Activated CD4-positive, CD25-positive, alpha-beta regulatory T cell treated with anti-CD3 and anti-CD28 coated beads, Interleukin-2, amount 50 U/mL, for 24 hours (primary cell): ENCODE results near the gene KRTAP5-1.
"Not testable (repeated sequence)": the region's sequence is repeated elsewhere in the genome, so short reads cannot be mapped to it uniquely, and the experiment has no call there.

Experiments used
- ATAC-seq, 2 donors: fragments of 150-1000 bp; cut with Tn5 transposase; one replicate each; pipeline ENCODE4 v1.10.0; 2021; ENCODE audit warnings: mild to moderate bottlenecking in 1 of 2, moderate library complexity in 1 of 2

KRTAP5-1 gene

GRCh38 chr11:1600626-1601025 is 15.5 kb upstream of the KRTAP5-1 start:
- ATAC-seq: no peak

DNA sequence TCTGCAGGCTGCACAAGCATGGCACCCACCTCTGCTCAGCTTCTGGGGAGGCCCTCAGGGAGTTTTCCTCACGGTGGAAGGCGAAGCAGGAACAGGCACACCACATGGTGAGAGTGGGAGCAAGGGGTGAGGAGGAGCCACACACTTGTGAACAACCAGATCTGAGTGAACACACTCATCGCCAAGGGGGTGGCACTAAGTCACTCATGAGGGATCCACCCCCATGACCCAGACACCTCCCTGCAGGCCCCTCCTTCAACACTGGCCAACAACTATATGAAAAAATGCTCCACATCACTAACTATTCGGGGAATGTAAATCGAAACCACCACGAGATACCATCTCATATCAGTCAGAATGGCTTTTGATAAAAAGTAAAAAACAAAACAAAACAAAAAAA is 13.7 kb upstream of the KRTAP5-1 start:
- peak in 1 of 2 donors; percentile 49 for ATAC-seq

DNA sequence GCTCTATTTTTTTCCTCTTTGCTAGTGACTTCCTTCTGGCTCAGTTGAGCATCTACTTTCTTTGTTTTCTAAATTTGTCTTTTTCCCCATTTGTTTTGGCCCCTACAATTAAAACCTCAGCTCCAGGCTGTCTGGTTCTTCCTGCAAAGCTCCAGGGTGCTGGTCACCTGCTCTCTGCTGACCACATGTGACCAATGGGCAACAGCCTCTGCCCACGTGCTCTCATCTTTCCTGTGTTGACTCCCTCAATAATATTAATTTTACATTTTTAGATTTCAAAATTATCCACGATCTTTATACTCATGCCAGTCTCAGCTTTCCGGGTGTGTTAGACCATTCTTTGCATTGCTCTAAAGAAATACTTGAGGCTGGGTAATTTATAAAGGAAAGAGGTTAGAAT is 13.3 kb upstream of the KRTAP5-1 start:
- not testable (repeated sequence) for ATAC-seq

- ATAC-seq: no peak
These were observed 12.9 kb upstream of the KRTAP5-1 start, which contains the start of gene KRTAP5-2 for GRCh38 chr11:1597994-1598380. KRTAP5-2 (minus strand) TSS chr11:1598294; CDS start chr11:1598250, 44 bp downstream.

- no peak for ATAC-seq
These were observed 12.4 kb upstream of the KRTAP5-1 start for GRCh38 chr11:1597331-1597993.

DNA sequence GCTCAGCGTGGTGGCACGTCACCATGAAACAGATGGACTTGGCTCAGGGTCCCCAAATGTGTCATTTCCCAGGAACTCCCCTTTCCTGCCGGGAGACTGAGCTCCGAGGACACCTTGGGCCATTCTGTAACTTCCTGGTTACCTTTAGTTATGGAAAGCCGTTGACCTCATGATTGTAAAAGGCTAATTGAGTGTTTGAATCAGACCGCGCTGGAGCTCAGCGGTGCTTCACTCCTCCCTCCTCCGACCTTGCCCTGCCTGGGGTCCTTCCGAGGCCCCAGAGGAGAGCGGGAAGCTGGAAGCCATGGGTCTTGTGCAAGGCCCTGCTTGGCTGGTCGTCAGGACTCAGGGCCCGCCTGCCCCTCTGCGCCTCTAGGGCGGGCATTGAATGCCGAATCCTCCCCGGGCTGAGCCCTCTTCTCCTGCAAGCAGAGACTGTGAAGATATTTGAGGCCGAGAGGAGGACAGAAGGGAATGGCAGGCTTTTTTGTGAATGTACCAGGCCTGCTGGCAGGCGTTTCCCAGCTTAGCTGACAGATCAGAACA is 11.6 kb upstream of the KRTAP5-1 start:
- not testable (repeated sequence) for ATAC-seq

- not testable (repeated sequence) for ATAC-seq
These were observed 11.0 kb upstream of the KRTAP5-1 start for GRCh38 chr11:1595994-1596575.

DNA sequence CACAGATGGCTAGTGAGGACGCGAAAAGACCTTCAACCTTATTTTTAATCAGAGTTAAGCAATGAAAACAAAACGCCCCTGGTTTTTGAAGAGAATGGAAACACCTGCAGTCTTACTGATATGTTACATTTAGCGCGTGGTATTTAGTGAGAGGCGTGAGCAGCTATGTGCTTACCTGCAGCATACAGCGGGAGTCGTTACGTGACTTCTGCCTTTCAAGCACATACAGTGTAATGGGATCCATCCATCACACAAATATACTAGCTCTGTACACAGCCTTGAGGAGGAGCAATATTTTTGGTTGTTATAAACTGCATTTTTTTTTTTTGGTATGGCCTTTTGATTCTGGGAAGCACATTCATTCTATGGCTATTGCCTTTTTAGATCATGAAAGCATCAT is 7.5 kb upstream of the KRTAP5-1 start:
- no peak for ATAC-seq

GRCh38 chr11:1589996-1590395 is 4.9 kb upstream of the KRTAP5-1 start:
- no peak for ATAC-seq

GRCh38 chr11:1589191-1589963 is 4.3 kb upstream of the KRTAP5-1 start:
- peak in 1 of 2 donors; percentile 38 for ATAC-seq

- ATAC-seq: no peak
These were observed 1.6 kb upstream of the KRTAP5-1 start for GRCh38 chr11:1586699-1587098.

DNA sequence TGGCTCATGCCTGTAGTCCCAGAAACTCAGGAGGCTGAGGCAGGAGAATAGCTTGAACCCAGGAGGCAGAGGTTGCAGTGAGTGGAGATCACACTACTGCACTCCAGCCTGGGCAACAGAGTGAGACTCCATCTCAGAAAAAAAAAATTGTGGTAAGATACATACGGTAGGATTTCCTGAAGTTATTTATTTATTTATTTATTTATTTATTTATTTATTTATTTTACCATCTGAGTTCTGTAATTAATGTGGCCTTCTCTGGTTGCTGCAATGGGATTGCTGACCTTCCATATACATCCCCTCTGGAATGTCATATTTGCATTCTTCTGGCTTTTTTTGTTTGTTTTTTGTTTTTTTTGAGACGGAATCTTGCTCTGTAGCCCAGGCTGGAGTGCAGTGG is 2.2 kb downstream of the KRTAP5-1 start:
- not testable (repeated sequence) for ATAC-seq

DNA sequence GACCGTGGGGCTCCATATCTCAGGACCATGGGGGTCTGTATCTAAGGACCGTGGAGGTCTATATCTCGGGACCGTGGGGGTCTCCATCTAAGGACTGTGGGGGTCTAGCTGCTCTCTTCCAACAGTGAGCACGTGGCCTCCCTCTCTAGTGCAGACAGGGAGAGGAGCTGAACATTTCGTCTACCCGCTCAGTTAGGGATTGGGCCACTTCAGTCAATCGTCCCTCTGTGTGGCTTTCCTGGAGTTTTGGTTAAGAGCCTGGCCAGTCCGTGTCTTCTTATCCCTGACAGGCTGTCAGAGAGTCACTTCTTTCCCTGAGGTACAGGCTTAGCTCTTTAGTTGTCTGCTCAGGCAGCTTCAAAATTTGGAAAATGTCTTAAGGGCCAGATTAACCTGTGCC is 3.1 kb downstream of the KRTAP5-1 start:
- ATAC-seq: no peak

- no peak for ATAC-seq
These were observed 8.3 kb downstream of the KRTAP5-1 start for GRCh38 chr11:1576825-1577224.

DNA sequence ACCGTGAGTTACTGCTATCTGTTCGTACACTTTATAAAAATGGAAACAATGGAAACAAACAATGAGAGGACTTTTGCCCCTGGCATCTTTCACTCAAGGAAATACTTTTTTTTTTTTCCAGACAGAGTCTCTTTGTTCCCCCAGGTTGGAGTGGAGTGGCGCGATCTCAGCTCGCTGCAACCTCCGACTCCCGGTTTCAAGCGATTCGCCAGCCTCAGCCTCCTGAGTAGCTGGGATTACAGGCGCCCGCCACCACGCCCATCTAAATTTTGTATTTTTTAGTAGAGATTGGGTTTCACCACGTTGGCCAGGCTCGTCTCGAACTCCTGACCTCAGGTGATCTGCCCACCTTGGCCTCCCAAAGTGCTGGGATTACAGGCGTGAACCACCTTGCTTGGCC is 9.3 kb downstream of the KRTAP5-1 start:
- not testable (repeated sequence) for ATAC-seq

- no peak for ATAC-seq
These were observed 10.2 kb downstream of the KRTAP5-1 start for GRCh38 chr11:1574933-1575242.

GRCh38 chr11:1574238-1574932 is 10.7 kb downstream of the KRTAP5-1 start:
- ATAC-seq: peak; percentile 60 to 61

- ATAC-seq: no peak
These were observed 11.2 kb downstream of the KRTAP5-1 start for GRCh38 chr11:1573903-1574237.

GRCh38 chr11:1573077-1573902 is 11.8 kb downstream of the KRTAP5-1 start:
- no peak for ATAC-seq

DNA sequence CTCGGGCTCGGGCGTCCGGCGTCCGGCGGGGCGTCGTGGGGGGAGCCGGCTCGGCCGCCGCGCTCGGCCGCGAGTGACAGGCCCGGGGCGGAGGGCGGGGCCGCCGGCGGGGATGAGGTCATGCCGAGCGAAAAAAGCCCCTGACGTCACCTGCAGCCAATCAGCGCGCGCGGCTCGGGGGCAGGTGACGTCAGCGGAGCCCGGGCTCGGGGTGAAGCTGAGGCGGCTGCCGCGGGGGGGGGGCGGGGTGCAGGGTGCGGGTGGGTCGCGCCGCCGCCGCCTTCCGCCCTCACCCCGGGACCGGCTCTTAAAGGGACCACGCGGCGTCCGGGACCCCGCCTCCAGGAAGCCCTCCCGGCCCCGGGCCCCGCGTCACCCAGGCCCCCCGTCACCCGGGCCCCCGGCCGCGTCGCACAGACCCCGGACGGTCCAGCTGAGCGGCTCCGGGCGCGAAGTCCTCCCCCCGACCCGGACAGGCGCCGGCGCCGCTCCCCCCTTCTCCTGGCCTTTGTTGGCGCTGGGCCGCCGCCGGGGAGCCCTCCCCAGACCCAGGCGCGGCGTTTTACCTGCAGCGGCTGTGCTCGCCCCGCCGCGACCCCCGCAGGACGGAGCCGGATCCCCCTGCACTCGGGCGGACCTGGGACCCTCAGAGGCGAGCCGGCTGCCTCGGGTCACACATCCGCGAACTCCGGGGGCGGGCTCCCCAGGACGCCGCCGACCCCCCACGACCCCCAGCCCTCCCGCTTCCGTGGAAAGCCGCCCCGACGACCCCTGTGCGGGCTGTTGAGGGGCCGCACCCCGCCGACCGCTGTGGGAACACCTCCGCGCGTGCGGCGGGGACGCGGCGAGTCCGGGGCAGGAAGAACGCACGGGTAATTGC is 12.6 kb downstream of the KRTAP5-1 start, which contains the start of gene DUSP8:
Gene DUSP8 (minus strand): TSS at position 75 of the 880 bp plus-strand sequence. CDS start 6,445 bp downstream, outside the sequence.
- peak; percentile 71 to 72 for ATAC-seq

GRCh38 chr11:1571760-1572196 is 13.3 kb downstream of the KRTAP5-1 start:
- peak in 1 of 2 donors; percentile 8 for ATAC-seq
